K562 (cell line): Measurements from ENCODE around the gene PIAS3. TPM values are rescaled to one million over a fixed set of nuclear protein-coding genes. Genes with fewer than 3 reads are reported as not detected.

Experiments
- ATAC-seq: fragments of 200-7000 bp; cut with Tn5 transposase; 3 replicates; pipeline ENCODE4 v1.9.1; 2020; ENCODE audit warnings: moderate library complexity
- BruUV-seq: library from RNA; stranded (reverse); fragments of 400-500 nt; replicated peaks from 2 replicates; lab custom pipeline; 2021; lab: Mats Ljungman, UMichigan
- CTCF ChIA-PET: fragments of 300-600 bp; formaldehyde crosslinking; extraction: SDS; loops from one replicate; lab custom pipeline; 2021; ENCODE audit warnings: low intra/inter-chr PET ratio; lab: Yijun Ruan, JAX
- POLR2A ChIA-PET: fragments of 300-600, 350-650 bp; sonication (Branson Sonifier 250); formaldehyde crosslinking; extraction: SDS; loops from one replicate; lab custom pipeline; 2021; ENCODE audit warnings: antibody characterized with exemption, inconsistent platforms; lab: Yijun Ruan, JAX
- DNase-seq, 4 experiments: peaks; one replicate each; pipeline versions ENCODE4 v3.0.0 to v3.0.0-alpha.2; 2011 to 2018; ENCODE audit warnings: low spot score in 3 of 4, mixed read lengths in 3 of 4; ENCODE audit errors: extremely low read depth in 1 of 4
- FAIRE-seq: peaks from 2 replicates; lab custom pipeline; 2011; peaks lifted over from hg19 to GRCh38; lab: Jason Lieb, UNC
- H2AFZ ChIP-seq: 2 replicates; pipeline ENCODE4 v1.6.0; 2011; ENCODE audit warnings: low read depth, low read length, control low read depth, inconsistent platforms
- H3K27ac ChIP-seq: fragments of 200-600 bp; 3 replicates; pipeline ENCODE4 v1.8.0; 2011; ENCODE audit warnings: low read depth, mild to moderate bottlenecking, control low read depth, inconsistent platforms, low read length, moderate library complexity, mixed read lengths; ENCODE audit errors: extremely low read depth
- H3K27me3 ChIP-seq, 2 experiments: fragments of 300-600 bp in 1 of 2; 2 replicates in 1 of 2; 3 replicates in 1 of 2; pipeline versions ENCODE4 v1.6.0 to v1.8.0; 2011; ENCODE audit warnings: inconsistent platforms in 2 of 2, low read length in 2 of 2, mild to moderate bottlenecking in 1 of 2, mixed read lengths in 1 of 2, moderate library complexity in 1 of 2; ENCODE audit not compliant: control insufficient read depth in 2 of 2, insufficient read depth in 2 of 2
- H3K36me3 ChIP-seq: fragments of 300-600 bp; 3 replicates; pipeline ENCODE4 v1.8.0; 2011; ENCODE audit warnings: mild to moderate bottlenecking, low read length, inconsistent platforms; ENCODE audit not compliant: control insufficient read depth, insufficient read depth
- H3K4me1 ChIP-seq, 2 experiments: fragments of 200-600 bp in 1 of 2; replicated peaks in 1 of 2; 2 replicates in 1 of 2; 3 replicates in 1 of 2; pipeline versions ENCODE4 v1.5.1 to v1.8.0; 2011; ENCODE audit warnings: inconsistent platforms in 2 of 2, low read length in 2 of 2, mild to moderate bottlenecking in 1 of 2, mixed read lengths in 1 of 2, moderate library complexity in 1 of 2; ENCODE audit not compliant: control insufficient read depth in 2 of 2, insufficient read depth in 2 of 2
- H3K4me2 ChIP-seq: 2 replicates; pipeline ENCODE4 v1.6.1; 2011; ENCODE audit warnings: low read length, control low read depth, inconsistent platforms, mixed read lengths; ENCODE audit not compliant: insufficient read depth
- H3K4me3 ChIP-seq: fragments of 200-600 bp; sonication (generic), shearing (Covaris generic); 2 replicates; pipeline ENCODE4 v1.5.1; 2016; ENCODE audit warnings: control low read depth, inconsistent platforms
- H3K79me2 ChIP-seq: fragments of 200-600 bp; 3 replicates; pipeline ENCODE4 v1.8.0; 2011; ENCODE audit warnings: low read length, inconsistent platforms; ENCODE audit not compliant: control insufficient read depth, insufficient read depth
- H3K9ac ChIP-seq, 2 experiments: 2 replicates each; pipeline versions ENCODE4 v1.6.0 to v1.6.1; 2011; ENCODE audit warnings: low read depth in 2 of 2, low read length in 2 of 2, control low read depth in 1 of 2, inconsistent platforms in 1 of 2, mild to moderate bottlenecking in 1 of 2, mixed read lengths in 1 of 2; ENCODE audit not compliant: insufficient read depth in 1 of 2
- H3K9me1 ChIP-seq: one replicate; pipeline ENCODE4 v1.6.0; 2011; ENCODE audit warnings: inconsistent platforms, mild to moderate bottlenecking, low read length, moderate library complexity; ENCODE audit not compliant: control insufficient read depth, insufficient read depth
- H3K9me3 ChIP-seq: replicated peaks from 2 replicates; pipeline ENCODE4 v1.5.1; 2011; ENCODE audit warnings: low read depth, low read length, inconsistent platforms; ENCODE audit not compliant: control insufficient read depth, insufficient read depth
- H4K20me1 ChIP-seq: replicated peaks from 2 replicates; pipeline ENCODE4 v1.6.1; 2011; ENCODE audit warnings: low read length, inconsistent platforms, mixed read lengths; ENCODE audit not compliant: control insufficient read depth, insufficient read depth
- BHLHE40 ChIP-seq: IDR thresholded peaks from 2 replicates; pipeline ENCODE4 v1.6.1; 2011; ENCODE audit warnings: low read length, improper control_type of control experiment
- BRF1 ChIP-seq: IDR thresholded peaks from 3 replicates; pipeline ENCODE4 v1.6.1; 2011; ENCODE audit warnings: borderline replicate concordance, mild to moderate bottlenecking; ENCODE audit not compliant: insufficient read length; ENCODE audit errors: extremely low read depth
- CC2D1A ChIP-seq: fragments of 450-650 bp; IDR thresholded peaks from 2 replicates; pipeline ENCODE4 v1.6.1; 2017; ENCODE audit warnings: mild to moderate bottlenecking
- CREB3L1 ChIP-seq: fragments of 450-650 bp; IDR thresholded peaks from 2 replicates; pipeline ENCODE4 v1.6.1; 2014; ENCODE audit warnings: low read depth, mild to moderate bottlenecking, moderate library complexity, borderline replicate concordance
- CREM ChIP-seq: IDR thresholded peaks from 2 replicates; pipeline ENCODE4 v1.6.1; 2014; ENCODE audit warnings: antibody characterized with exemption, low read depth
- CXXC5 ChIP-seq: fragments of 250-450 bp; sonication (Bioruptor Pico); IDR thresholded peaks from 2 replicates; pipeline ENCODE4 v1.8.0; 2022; ENCODE audit warnings: inconsistent platforms, mild to moderate bottlenecking, moderate library complexity
- FOXK2 ChIP-seq, 2 experiments: fragments of 450-650 bp; IDR thresholded peaks in 1 of 2; conservative IDR thresholded peaks in 1 of 2; 2 replicates each; pipeline ENCODE4 v1.6.1; 2016; ENCODE audit warnings: low read depth in 2 of 2, mild to moderate bottlenecking in 1 of 2
- JUND ChIP-seq, 2 experiments: IDR thresholded peaks; 2 replicates in 1 of 2; 3 replicates in 1 of 2; pipeline ENCODE4 v1.6.1; 2011; ENCODE audit warnings: borderline replicate concordance in 2 of 2, low read depth in 2 of 2, low read length in 2 of 2, improper control_type of control experiment in 1 of 2, missing biosample characterization in 1 of 2, missing genetic modification characterization in 1 of 2, missing genetic modification reagents in 1 of 2
- MIER1 ChIP-seq: fragments of 450-650 bp; IDR thresholded peaks from 2 replicates; pipeline ENCODE4 v1.6.1; 2016; ENCODE audit warnings: antibody characterized with exemption, mild to moderate bottlenecking, low read depth
- POLR3G ChIP-seq: IDR thresholded peaks from 2 replicates; pipeline ENCODE4 v1.6.1; 2011; ENCODE audit not compliant: insufficient read length, insufficient replicate concordance; ENCODE audit errors: extremely low read depth
- RFX5 ChIP-seq: IDR thresholded peaks from 2 replicates; pipeline ENCODE4 v1.6.1; 2011; ENCODE audit warnings: low read depth, mild to moderate bottlenecking, improper control_type of control experiment, low read length
- SIN3B ChIP-seq: fragments of 450-650 bp; IDR thresholded peaks from 2 replicates; pipeline ENCODE4 v1.6.1; 2017; ENCODE audit warnings: low read depth, mild to moderate bottlenecking, moderate library complexity
- SMARCA4 ChIP-seq: fragments of 450-650 bp; IDR thresholded peaks from 2 replicates; pipeline ENCODE4 v1.6.1; 2016
- VEZF1 ChIP-seq: fragments of 200-800 bp; sonication (Bioruptor generic); IDR thresholded peaks from 2 replicates; pipeline ENCODE4 v1.6.1; 2017; ENCODE audit warnings: missing genetic modification characterization, missing compliant biosample characterization
- ZNF311 ChIP-seq: fragments of 250-450 bp; sonication (Bioruptor Pico); IDR thresholded peaks from 2 replicates; pipeline ENCODE4 v1.4.0; 2020; ENCODE audit warnings: mild to moderate bottlenecking, moderate library complexity
- WGBS: fragments of 100-300 bp; shearing (Covaris generic); methylation state at CpG from one replicate; pipeline ENCODE4 v1.1.6; 2016; ENCODE audit warnings: low coverage, mixed read lengths; ENCODE audit not compliant: insufficient coverage; ENCODE audit errors: missing lambda C conversion rate; 5-methylcytosine and 5-hydroxymethylcytosine counted together
- in situ Hi-C: fragments of 300-500 bp; cut with MboI; formaldehyde crosslinking; loops from 4 replicates; pipeline ENCODE4 v1.15.0; 2018; ENCODE audit warnings: inconsistent platforms, mixed read lengths
- intact Hi-C: fragments of 100-400 bp; cut with micrococcal nuclease; formaldehyde crosslinking; loops from 2 replicates; pipeline ENCODE4 v1.14.2; 2022
- polyA plus RNA-seq, 8 experiments: library from polyadenylated mRNA; depleted of rRNA in 4 of 8; stranded (reverse) in 5 of 8; unstranded in 3 of 8; fragments of >200 nt; fragmentation: Nextera tagmentation in 2 of 8; fragmentation: Illumina TruSeq in 1 of 8; extraction: Ambion mirVana in 2 of 8; extraction: Trizol in 1 of 8; gene quantifications; 2 replicates each; pipeline versions ENCODE4 v1.2.1 to v1.2.3, GENCODE V29; 2011 to 2014; ENCODE audit warnings: inconsistent platforms in 1 of 8, missing spikeins in 1 of 8
- total RNA-seq, 7 experiments: library from RNA; depleted of rRNA in 6 of 7; stranded (reverse); fragments of >200 nt in 6 of 7; fragmentation: Illumina TruSeq in 2 of 7; extraction: Trizol in 2 of 7; gene quantifications; 2 replicates each; pipeline versions ENCODE4 v1.2.1 to v1.2.3, GENCODE V29; 2011 to 2021; ENCODE audit warnings: low replicate concordance in 1 of 7
- TF ChIP-seq, protein P1 (sequence below), 2 experiments: fragments of 450-650 bp in 1 of 2; sonication (generic) in 1 of 2; formaldehyde crosslinking; conservative IDR thresholded peaks; 2 replicates each; pipeline versions ENCODE4 v1.4.0 to v1.8.1; 2020 to 2022; ENCODE audit warnings: mild to moderate bottlenecking in 1 of 2, missing genetic modification reagents in 1 of 2
- TF ChIP-seq, protein P2 (sequence below): fragments of 450-650 bp; formaldehyde crosslinking; IDR thresholded peaks from 2 replicates; pipeline ENCODE4 v1.4.0; 2022; ENCODE audit warnings: missing genetic modification characterization

The PIAS3 gene
- total and polyA plus RNA-seq, 9 of the 15 experiments (the other 6 are each of a cell fraction or from before 2014, with no cell fraction given), result 1.1 to 25.6 (median 7.9) TPM

DNA sequence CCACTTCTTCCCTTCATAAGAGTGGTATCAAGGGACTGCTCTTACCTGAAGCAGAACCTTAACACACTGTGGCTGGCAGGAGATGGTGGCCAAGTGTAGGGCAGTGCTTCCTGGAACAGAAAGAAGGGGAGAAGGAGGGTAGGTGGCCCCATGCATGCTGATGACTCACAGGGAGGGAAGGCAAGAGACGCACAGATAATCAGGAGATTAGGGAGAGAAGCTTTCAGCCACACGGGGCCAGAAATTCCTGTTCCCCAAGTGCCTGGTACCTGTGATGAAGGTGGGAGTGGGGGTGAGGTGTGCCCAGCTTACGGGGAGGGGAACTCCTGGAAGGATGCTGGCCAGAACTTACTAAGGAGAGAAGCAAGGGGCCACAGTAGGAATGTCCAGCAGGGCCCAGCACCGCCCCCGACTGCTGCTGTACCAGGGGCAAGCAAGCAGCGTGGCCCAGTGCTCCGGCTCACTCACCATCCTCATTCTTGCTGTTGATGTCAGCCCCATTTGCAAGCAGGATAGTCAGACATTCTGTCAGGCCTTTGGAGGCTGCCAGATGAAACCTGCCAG is 19.1 kb upstream of the PIAS3 start:
- FAIRE-seq, result no peak
- peak overlapping the region; percentile 33 for H3K4me2 ChIP-seq
- TF ChIP-seq BHLHE40 (0 out of 2 replicates have a peak, but pooled peaks have one; percentile 11), RFX5 (no peak), MIER1 (no peak), FOXK2 (conservative IDR thresholded peaks at IDR 0.05 in 1 of 2, IDR thresholded peaks at IDR 0.05 in 1 of 2; ENCODE audit: low read depth in 2 of 2) (no peak), POLR3G (no peak), BRF1 (no peak), ZNF311 (CRISPR knock-in tag) (no peak), VEZF1 (0 out of 2 replicates have a peak, but pooled peaks have one; percentile 25), SMARCA4 (peak; percentile 45; the same call in 1 of the 2 replicates), CC2D1A (no peak), SIN3B (no peak), JUND (IDR thresholded peaks at IDR 0.05; ENCODE audit: borderline replicate concordance, low read depth, low read length) (peak; percentile 92), JUND (tag; IDR thresholded peaks at IDR 0.05; ENCODE audit: borderline replicate concordance, low read depth, low read length) (peak; percentile 87; the same call in 1 of the 3 replicates), CREB3L1 (no peak), CREM (peak; percentile 29; the same call in 1 of the 2 replicates), CXXC5 (CRISPR knock-in tag) (peak; percentile 43)
- TF ChIP-seq, protein P1, sequence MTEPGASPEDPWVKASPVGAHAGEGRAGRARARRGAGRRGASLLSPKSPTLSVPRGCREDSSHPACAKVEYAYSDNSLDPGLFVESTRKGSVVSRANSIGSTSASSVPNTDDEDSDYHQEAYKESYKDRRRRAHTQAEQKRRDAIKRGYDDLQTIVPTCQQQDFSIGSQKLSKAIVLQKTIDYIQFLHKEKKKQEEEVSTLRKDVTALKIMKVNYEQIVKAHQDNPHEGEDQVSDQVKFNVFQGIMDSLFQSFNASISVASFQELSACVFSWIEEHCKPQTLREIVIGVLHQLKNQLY (CRISPR knock-in tag; conservative IDR thresholded peaks at IDR 0.05), result no peak
- TF ChIP-seq, protein P2, sequence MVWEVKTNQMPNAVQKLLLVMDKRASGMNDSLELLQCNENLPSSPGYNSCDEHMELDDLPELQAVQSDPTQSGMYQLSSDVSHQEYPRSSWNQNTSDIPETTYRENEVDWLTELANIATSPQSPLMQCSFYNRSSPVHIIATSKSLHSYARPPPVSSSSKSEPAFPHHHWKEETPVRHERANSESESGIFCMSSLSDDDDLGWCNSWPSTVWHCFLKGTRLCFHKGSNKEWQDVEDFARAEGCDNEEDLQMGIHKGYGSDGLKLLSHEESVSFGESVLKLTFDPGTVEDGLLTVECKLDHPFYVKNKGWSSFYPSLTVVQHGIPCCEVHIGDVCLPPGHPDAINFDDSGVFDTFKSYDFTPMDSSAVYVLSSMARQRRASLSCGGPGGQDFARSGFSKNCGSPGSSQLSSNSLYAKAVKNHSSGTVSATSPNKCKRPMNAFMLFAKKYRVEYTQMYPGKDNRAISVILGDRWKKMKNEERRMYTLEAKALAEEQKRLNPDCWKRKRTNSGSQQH (CRISPR knock-in tag), result no peak

More for the DNA sequence above, 19.1 kb upstream of the PIAS3 start:
- Histone ChIP-seq H3K79me2 (no peaks in the 10 kb centered on the region), H3K9me3 (no peaks in the 10 kb centered on the region), H4K20me1 (no peaks in the 10 kb centered on the region), H3K9ac (peak overlapping the region in 1 of 2 experiments; percentile 39; a peak in 1 of 4 replicates), H3K36me3 (no peaks in the 10 kb centered on the region), H3K4me3 (no peak overlapping the region), H3K4me1 (peaks cover 24 to 37% of the 10 kb centered on the region in 2 experiments), H2AFZ (peak overlapping the region; percentile 46), H3K27ac (no peak overlapping the region), H3K27me3 (0 out of 5 replicates have a peak, but pooled peaks cover 0 to 3% of the 10 kb centered on the region in 2 experiments), H3K9me1 (no peaks in the 10 kb centered on the region)
- in situ Hi-C loops (no loop called here), intact Hi-C loops (no loop called here)
- ChIA-PET CTCF (no interaction called here), POLR2A (interaction anchor here (0.6 to 1.3 kb wide), 4 partner anchors 14 to 161 kb away, joined by 3 to 4 read pairs (median 4); no protein-coding TSS in a partner anchor)
- ATAC-seq (peak; percentile 37), DNase-seq (peak in 2 of 4 experiments; percentile 26 to 43)
- 31% methylated on average over 7 of the region's 7 CpGs for WGBS
- no TSS peak for BruUV-seq
